Thoracic aorta (tissue), 2 donors: ENCODE data around the gene CACNB1. TPM values are rescaled to one million over a fixed set of nuclear protein-coding genes. Genes with fewer than 3 reads are reported as not detected.

Experiments used
- ATAC-seq: fragments of 150-250 bp; one replicate; pipeline ENCODE4 v1.8.0; 2017; ENCODE audit warnings: low read depth; ENCODE audit not compliant: insufficient number of reproducible peaks, low FRiP score
- DNase-seq: peaks from one replicate; pipeline ENCODE4 v3.0.0-alpha.2; 2020; ENCODE audit warnings: low spot score
- H3K27ac ChIP-seq, 2 donors: fragments of 200-600 bp; sonication (generic); 1 replicate in 1 of 2; 2 replicates in 1 of 2; pipeline ENCODE4 v1.5.1; 2016; ENCODE audit warnings: mild to moderate bottlenecking in 2 of 2, moderate library complexity in 2 of 2
- H3K27me3 ChIP-seq: fragments of 200-600 bp; sonication (generic); replicated peaks from 2 replicates; pipeline ENCODE4 v1.6.0; 2016; ENCODE audit warnings: mild to moderate bottlenecking; ENCODE audit not compliant: insufficient read depth
- H3K36me3 ChIP-seq: fragments of 200-600 bp; sonication (generic); one replicate; pipeline ENCODE4 v1.5.1; 2016
- H3K4me1 ChIP-seq, 2 donors: fragments of 200-600 bp; sonication (generic); 1 replicate in 1 of 2; 2 replicates in 1 of 2; pipeline versions ENCODE4 v1.5.1 to v1.6.0; 2016; ENCODE audit warnings: low read depth in 2 of 2, mild to moderate bottlenecking in 1 of 2; ENCODE audit not compliant: control insufficient read depth in 1 of 2
- H3K4me3 ChIP-seq: fragments of 200-600 bp; sonication (generic); 2 replicates; pipeline ENCODE4 v1.5.1; 2016; ENCODE audit warnings: mild to moderate bottlenecking
- H3K9me3 ChIP-seq: fragments of 200-600 bp; sonication (generic); 2 replicates; pipeline ENCODE4 v1.5.1; 2016
- total RNA-seq, 2 donors: library from RNA; depleted of rRNA; stranded (reverse); fragments of >200 nt; gene quantifications; one replicate each; pipeline versions ENCODE4 v1.1.0 to v1.2.3, GENCODE V29; 2016
- TF ChIP-seq, protein P1 (sequence below): fragments of 200-600 bp; sonication (generic); IDR thresholded peaks from one replicate; pipeline ENCODE4 v1.5.1; 2019; ENCODE audit warnings: antibody characterized with exemption

CACNB1 gene
- total RNA-seq, 2 donors from 2014 or later: 14.3 to 15.6 TPM

DNA sequence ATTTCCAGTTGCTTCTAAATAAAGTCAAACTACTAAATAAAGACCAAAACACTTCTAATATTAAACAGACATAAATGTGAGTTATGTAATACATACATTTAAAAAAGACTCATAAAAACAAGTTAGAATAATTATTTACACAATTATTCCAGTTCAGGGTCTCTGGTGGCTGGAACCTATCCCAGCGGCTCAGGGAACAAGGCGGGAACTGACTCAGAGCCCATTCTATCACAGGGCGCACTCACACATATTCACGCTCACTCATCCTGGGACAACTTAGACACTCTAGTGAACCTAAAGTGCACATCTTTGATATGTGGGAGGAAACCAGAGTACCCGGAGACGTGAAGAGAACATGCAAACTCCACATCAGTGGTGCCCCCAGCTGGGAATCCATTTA lies 71.0 kb downstream of the CACNB1 start:
- H3K27me3 ChIP-seq: no peaks in the 10 kb centered on the region
- no peak overlapping the region for H3K27ac ChIP-seq
- no peak overlapping the region for H3K4me3 ChIP-seq
- H3K9me3 ChIP-seq: no peaks in the 10 kb centered on the region
- ATAC-seq (no peak), DNase-seq (no peak)
- H3K36me3 ChIP-seq: no peaks in the 10 kb centered on the region
- TF ChIP-seq, protein P1, sequence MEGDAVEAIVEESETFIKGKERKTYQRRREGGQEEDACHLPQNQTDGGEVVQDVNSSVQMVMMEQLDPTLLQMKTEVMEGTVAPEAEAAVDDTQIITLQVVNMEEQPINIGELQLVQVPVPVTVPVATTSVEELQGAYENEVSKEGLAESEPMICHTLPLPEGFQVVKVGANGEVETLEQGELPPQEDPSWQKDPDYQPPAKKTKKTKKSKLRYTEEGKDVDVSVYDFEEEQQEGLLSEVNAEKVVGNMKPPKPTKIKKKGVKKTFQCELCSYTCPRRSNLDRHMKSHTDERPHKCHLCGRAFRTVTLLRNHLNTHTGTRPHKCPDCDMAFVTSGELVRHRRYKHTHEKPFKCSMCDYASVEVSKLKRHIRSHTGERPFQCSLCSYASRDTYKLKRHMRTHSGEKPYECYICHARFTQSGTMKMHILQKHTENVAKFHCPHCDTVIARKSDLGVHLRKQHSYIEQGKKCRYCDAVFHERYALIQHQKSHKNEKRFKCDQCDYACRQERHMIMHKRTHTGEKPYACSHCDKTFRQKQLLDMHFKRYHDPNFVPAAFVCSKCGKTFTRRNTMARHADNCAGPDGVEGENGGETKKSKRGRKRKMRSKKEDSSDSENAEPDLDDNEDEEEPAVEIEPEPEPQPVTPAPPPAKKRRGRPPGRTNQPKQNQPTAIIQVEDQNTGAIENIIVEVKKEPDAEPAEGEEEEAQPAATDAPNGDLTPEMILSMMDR: no peak
- peaks cover 0 to 6% of the 10 kb centered on the region in 2 donors for H3K4me1 ChIP-seq

DNA sequence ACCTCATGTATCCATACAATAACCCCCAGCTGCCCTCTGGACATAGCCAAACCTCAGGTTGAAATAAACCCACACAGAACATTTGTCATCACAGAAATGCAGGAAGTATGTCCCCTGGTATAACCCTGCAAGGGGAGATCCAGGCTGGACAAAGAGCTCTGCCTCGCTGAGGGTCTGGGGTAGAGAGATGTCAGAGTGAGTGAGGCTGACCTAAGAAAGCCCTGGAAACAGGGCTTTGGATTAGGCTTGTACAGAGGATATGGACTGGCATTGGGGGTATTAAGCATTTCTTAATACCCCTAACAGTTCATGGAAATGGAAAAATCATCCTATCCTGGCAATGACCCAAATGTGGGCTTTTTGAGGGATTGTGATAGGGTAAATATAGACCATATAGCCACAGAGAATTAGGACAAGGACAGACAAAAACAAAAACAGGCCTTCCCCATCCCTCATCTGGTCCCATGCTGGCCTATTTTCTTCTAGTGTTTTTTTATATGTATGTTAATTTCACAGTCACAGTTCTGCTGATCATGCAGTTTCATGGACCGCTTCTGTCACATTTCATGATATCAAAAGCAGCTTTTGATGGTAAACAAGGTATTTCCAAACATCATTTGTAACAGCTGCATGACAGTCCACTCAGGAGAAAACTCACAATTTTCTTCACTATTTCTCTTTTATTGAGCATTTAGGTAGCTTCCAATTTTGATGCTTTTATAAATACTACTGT lies 72.2 kb downstream of the CACNB1 start:
- no peak overlapping the region for H3K27ac ChIP-seq
- H3K36me3 ChIP-seq: no peaks in the 10 kb centered on the region
- TF ChIP-seq, protein P1: no peak
- no peaks in the 10 kb centered on the region for H3K9me3 ChIP-seq
- peaks cover 0 to 6% of the 10 kb centered on the region in 2 donors for H3K4me1 ChIP-seq
- H3K27me3 ChIP-seq: no peaks in the 10 kb centered on the region
- ATAC-seq: no peak
- H3K4me3 ChIP-seq: no peak overlapping the region
- DNase-seq: no peak

DNA sequence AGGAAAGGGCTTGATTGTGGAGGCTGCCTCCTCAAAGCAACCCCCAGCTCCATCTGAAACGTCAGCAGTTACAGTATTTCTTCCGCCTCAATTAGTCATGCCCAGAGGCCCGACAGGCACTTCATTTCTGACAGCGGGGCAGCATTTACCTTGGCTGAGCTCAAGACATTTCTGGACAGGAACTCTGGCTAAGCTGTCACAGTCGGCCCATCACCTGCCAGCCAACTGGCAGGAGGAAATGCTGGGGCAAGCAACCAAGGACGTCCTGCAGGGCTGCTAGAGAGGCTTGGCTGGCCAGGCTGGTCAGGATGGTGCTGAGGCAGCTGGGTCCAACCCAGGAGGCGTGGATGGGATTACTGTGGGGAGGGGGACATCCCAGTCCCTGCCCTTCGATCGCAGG lies 73.8 kb downstream of the CACNB1 start:
- no peak for ATAC-seq

More for the DNA sequence above, 73.8 kb downstream of the CACNB1 start:
- DNase-seq: no peak
- H3K4me1 ChIP-seq: peaks cover 0 to 6% of the 10 kb centered on the region in 2 donors
- no peaks in the 10 kb centered on the region for H3K9me3 ChIP-seq
- TF ChIP-seq, protein P1: no peak
- H3K4me3 ChIP-seq: no peak overlapping the region
- H3K27me3 ChIP-seq: no peaks in the 10 kb centered on the region
- no peaks in the 10 kb centered on the region for H3K36me3 ChIP-seq
- no peak overlapping the region for H3K27ac ChIP-seq

Other genes starting within 250 kb of the CACNB1 start
- not detected for gene FBXO47, start 230.3 kb downstream of the CACNB1 start, total RNA-seq
- gene PLXDC1, start 46.0 kb downstream of the CACNB1 start, total RNA-seq: 10 to 100 TPM in 1 of 2 donors, 1 to 10 TPM in 1; 7.0 to 13.9 TPM
- under 1 TPM in 1 of 2 donors, not detected in 1; 0.27 TPM for gene ARL5C, start 31.5 kb downstream of the CACNB1 start, total RNA-seq
- 1,000 to 10,000 TPM; 1,315 to 2,278 TPM for gene RPL19, start 2.6 kb upstream of the CACNB1 start, total RNA-seq
- 10 to 100 TPM; 13.9 to 14.3 TPM for gene STAC2, start 28.3 kb upstream of the CACNB1 start, total RNA-seq
- 10 to 100 TPM; 30.8 to 45.2 TPM for gene FBXL20, start 204.0 kb upstream of the CACNB1 start, total RNA-seq